Hematopoietic multipotent progenitor cell treated with erythropoietin and hydrocortisone succinate and interleukin-3 and kit ligand, for 15 days (in vitro differentiated cells): Measurements from ENCODE around the gene TPRA1.
"Not testable (repeated sequence)": the region's sequence is repeated elsewhere in the genome, so short reads cannot be mapped to it uniquely, and the experiment has no call there.

Experiments
- DNase-seq: peaks from one replicate; pipeline ENCODE4 v3.0.0-alpha.2; 2015; ENCODE audit warnings: low spot score

The TPRA1 gene

DNA sequence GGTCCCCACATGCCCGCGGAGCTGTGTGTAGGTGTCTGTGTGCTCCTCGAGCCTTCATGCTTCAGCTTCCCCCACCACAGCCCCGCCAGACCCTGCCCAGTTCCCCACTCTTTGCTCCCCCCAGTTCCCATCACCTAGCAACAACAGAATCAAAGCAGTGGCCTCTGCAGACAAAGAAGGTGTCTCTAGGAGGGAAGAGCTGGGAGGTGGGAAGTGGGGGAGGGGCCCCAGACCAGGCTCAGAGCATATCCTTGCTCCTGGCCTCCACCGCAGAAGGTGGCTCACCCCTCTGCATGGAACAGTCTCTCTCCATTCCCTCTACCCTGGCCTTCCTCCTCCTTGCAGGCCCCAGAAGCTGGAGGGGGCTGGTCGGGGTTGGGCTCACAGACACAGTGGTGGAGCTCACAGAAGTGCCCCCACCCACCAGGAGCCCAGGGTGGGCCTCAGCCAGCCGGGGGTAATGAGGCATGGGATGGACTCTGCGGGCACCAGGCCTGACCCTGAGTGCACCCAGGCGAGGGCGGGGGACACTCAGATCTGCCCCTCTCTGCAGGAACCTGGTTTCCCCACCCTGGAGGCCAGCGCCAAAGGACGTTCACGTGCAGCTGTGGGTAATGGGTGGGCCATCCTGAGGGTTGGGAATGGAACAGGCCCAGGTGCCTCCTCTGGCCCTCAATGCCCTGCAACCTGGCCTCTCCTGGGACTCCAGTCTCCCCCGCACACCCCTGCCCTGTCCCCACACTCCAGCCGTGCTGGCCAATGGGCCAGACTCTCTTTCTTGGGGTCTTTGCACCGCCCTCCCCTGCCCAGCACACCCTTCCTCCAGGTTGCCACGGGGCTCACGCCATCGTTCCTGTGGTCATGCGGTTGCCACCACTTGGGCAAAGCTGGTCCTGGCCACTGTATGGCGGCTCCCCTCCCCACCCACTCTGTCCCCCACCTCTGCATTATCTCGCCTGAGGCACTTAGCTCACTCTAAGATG, 53.4 kb downstream of the TPRA1 start:
- DNase-seq: no peak

GRCh38 chr3:127535901-127536829, 54.4 kb downstream of the TPRA1 start:
- no peak for DNase-seq

DNA sequence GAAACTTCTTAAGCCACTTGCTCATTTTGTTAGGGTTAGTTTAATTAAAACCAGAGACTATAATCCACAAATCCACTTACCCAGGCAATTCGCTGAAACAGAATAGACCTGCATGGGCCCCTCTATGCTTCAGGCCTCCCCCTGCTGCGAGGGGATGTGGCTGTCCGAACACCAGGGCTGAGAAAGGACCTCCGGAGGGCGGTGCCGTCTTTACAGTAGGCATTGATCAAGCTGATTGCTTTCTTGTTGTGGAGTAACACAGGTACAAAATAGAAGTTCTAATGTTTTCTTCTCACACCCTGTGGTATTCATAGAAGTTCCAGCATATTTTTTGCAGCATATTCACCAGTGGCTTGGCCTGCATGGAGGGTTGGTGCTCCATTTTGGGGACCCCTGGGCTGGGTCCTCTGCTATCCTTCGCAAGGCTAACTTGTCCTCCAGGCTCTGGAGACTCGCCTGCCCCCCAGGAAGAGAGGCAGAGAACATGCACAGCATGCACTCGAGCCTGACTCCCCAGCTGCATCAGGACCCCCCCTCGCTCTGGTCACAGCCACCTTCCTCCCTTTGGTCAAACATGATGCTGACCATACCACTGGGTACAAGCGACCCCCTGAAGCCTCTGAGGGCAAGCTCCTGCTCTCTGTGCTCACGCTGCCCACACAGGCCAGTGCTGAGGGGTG, 55.3 kb downstream of the TPRA1 start:
- no peak for DNase-seq

GRCh38 chr3:127534564-127534963, 56.0 kb downstream of the TPRA1 start:
- no peak for DNase-seq

DNA sequence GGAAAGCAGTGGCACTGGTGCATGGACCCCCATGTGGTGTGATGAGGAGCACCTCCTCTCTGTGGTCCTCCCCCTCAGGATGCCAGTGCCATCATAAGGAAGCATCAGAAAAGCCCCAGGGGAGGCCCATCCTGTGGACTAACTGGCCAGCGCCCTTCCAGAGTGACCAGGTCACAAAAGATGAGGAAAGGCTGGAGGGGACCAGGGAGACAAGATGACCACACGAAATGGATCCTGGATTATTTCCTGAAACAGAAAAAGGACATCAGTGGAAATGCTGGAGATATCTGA, 56.4 kb downstream of the TPRA1 start:
- no peak for DNase-seq

GRCh38 chr3:127532561-127533203, 57.9 kb downstream of the TPRA1 start:
- DNase-seq: no peak

DNA sequence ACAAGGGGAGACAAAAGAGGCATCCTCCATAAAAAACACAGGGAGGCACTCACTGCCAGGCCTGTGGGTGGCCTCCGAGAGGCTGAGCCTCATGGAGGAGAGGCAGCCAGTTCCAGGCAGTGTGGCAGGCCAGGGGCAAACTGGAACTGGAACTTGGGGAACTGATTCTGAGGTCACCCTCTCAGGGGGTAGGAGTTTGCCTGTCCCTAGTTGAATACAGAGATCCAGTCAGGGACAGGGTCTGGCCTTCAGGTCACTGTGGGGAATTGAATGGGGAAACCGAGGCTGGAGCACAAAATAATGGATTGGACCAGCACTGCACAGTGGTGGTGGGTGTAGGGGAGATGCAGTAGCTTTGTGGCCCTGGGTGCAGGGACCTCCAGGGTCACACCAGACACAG, 58.7 kb downstream of the TPRA1 start:
- DNase-seq: no peak

DNA sequence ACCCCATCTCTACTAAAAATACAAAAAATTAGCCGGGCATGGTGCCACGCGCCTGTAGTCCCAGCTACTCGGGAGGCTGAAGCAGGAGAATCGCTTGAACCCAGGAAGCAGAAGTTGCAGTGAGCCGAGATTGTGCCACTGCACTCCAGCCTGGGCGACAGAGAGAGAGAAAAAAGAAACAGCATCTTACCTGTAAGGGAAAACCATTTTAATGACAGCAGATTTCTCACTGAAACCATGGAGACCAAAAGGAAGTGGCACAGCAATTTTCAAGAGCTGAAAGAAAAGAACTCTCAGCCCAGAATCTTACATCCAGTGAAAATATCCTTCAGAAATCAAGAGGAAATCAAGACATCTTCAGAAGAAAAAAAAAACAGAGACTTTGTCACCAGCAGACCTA, 59.7 kb downstream of the TPRA1 start:
- DNase-seq: not testable (repeated sequence)

DNA sequence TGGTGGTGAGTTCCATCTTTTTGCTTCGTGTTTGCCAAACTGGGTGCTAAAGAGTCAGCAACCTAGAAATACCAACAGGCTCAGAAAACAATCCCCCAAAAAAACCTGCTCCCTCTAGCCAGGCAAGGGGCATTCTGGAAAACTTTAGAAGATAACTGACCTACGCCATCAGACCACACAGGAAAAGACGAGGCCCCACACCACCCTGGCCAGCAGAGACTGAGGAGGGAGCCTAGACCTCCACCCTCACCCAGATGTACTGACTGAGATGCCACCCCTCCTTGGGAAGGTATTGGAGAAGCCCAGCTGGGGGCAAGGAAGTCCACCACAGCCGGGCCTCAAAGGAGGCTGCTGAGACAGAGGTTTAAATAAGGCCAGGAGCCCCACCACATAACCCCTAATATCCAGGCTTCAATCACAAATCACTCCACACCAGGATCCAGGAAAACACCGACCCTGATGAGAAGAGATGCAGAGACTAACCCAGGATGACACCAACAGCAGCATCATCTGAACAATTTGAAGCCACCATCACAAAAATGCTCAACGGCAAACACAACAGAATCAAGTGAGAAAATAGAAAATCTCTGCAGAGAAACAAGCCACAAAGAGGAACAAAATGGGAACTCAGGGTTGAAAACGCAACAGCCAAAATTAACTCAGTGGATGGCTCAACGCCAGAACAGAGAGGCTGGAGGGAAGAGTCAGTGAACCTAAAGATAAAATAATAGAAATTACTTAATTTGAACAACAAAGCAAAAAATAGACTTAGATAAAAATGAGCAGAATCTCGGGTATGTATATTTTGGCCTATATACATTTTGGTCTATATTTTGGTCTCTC, 61.0 kb downstream of the TPRA1 start:
- no peak for DNase-seq

- DNase-seq: no peak
Measured at GRCh38 chr3:127525373-127525772, 65.2 kb downstream of the TPRA1 start.

GRCh38 chr3:127524296-127524896, 66.1 kb downstream of the TPRA1 start:
- no peak for DNase-seq
